GM12801 (cell line): ENCODE data around the gene ETFBKMT.

Source experiments
- CTCF ChIP-seq: IDR thresholded peaks from one replicate; pipeline ENCODE4 v1.5.1; 2011; ENCODE audit warnings: control low read depth; ENCODE audit not compliant: insufficient read length; ENCODE audit errors: extremely low read depth

Gene ETFBKMT

DNA sequence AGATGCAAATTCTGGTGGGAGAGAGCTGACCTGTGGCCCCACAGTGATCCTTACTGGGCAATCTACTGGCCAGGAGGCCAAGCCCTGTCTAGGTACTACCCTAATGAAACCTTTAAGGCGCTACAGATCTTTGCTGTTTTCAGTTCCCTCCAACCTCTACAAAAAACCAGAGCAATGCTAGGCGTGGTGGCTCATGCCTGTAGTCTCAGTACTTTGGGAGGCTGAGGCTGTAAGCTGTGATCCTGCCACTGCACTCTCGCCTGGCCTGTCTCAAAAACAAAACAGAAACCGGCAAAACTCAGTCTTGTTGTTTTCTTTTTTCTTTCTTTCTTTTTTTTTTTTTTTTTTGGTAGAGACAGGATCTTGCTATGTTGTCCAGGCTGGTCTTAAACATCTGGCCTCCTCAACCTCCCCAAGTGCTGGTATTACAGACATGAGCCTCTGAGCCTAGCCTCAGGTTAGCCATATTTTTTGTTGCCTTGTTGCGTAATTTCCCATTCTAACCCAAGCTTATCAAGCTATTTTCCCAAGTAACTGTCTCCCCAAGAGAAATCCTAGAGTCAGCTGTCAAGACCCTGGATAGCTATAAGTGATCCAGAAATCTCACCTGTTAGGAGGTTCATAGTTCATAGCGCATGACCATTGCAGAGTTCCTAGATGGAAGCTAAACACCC is 2.8 kb downstream of the ETFBKMT start:
- no peak for TF ChIP-seq CTCF

DNA sequence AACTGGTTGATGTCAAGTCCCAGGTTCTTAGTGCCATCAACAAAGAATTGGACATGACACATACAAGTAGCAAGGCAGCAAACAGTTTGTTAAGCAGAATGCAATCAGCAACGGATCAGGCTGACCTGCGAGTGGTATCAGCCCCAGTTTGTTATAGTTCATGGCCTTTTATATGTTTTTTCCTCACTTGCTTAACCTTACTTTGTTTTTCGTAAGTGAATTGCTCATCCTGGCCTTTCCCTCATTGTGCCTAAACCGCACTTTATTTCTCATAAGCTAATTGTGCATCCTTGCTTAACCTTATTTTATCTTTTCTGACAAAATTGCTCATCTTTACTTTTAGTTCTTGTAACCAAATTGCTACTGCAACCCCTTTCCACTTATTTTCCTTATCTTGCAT is 4.1 kb downstream of the ETFBKMT start:
- no peak for TF ChIP-seq CTCF

DNA sequence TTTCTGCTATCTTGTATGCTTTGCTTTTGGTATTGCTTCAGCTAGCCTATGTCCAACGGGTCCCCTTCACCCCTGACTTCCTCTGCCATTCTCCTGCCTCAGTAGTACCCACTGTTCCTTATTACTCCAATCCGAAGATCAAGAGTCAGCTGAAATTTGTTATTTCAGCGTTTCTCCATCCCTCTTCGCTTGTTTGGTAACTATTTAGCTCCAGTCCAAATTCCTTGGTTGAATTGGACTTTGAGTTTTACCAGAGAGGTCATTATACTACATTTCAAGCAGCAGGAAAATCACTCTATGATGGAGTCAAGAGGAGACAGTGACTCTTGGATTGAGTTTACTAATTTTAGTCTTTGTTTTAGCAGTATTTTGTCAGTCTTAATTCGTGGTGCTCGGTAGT is 4.5 kb downstream of the ETFBKMT start:
- TF ChIP-seq CTCF, result no peak

GRCh38 chr12:31669020-31669419 is 9.5 kb downstream of the ETFBKMT start:
- no peak for TF ChIP-seq CTCF

- TF ChIP-seq CTCF, result no peak
These were observed 13.0 kb downstream of the ETFBKMT start for GRCh38 chr12:31672521-31672920.

DNA sequence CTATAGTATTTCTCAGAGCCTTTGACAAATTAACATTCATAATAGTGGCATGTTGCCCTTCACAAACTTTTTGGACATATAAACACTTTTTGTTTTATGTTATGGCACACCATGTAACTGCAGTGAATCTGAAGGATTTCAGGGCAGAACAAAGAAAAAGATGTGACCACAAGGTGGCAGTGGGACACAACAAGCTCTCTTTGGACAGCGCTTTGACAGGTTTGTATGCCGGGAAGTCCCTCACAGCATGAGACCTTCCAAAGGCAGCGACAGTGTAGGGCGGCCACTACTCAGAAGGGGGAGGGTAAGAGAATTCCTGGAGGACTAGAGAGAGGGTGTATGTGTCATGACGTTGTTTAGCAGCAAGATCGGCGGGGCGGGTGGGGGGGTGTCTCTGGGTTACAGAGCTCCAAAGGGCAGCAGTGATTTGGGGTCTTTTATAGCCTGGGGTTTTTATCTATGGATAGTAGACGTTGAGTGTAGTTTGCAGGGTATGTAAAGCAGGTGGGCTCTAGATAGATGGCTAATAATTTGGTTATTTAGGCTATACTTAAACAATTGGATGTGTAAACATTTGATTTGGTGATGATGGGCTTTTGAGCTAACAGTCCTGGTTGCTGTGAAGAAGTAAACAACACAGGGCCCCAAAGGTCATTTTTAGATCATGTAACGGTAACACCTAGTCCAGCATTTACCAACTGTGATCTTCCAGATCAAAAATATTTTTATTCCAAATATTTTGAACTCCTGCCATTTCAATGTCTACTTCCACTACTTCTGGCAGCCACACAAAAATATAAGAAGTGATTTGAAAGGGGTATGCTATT is 22.9 kb downstream of the ETFBKMT start:
- TF ChIP-seq CTCF, result no peak

DNA sequence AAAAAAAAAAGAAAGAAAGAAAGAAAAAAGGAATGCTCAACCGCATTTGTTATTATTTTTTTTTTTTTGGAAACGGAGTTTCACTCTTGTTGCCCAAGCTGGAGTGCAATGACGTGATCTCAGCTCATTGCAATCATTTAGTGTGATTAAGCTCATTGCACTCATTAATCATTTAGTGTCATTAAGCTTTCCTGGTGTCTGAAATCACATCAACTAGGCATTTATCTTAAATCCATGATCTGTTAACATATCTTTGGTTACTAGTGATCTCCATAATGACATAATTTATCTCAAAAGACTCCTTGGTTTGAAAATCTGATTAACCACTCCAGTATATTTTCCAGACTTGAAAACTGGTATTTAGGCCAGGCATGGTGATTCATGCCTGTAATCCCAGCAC is 26.3 kb downstream of the ETFBKMT start:
- no peak for TF ChIP-seq CTCF
